ENCODE results near the gene ZBTB2. TPM values are rescaled to one million over a fixed set of nuclear protein-coding genes. Genes with fewer than 3 reads are reported as not detected.

Gene ZBTB2
- total RNA-seq, 2 donors from 2014 or later, result 5.6 to 6.0 TPM

DNA sequence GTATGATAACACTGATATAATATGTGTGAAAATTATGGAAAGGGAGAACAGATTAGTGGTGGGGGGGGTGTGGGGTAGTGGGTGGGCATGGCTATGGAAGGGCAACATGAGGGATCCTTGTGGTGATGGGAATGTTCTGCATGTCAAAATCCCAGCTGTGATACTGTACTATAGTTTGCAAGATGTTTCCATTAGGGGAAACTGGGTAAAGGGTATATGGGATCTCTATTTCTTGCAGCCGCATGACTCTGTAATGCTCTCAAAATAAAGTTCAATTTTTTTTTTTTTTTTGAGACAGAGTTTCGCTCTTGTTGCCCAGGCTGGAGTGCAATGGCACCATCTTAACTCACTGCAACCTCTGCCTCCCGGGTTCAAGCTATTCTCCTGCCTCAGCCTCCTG is 14.3 kb downstream of the ZBTB2 start:
- no peak overlapping the region for H3K4me3 ChIP-seq
- H3K9me3 ChIP-seq, result no peaks in the 10 kb centered on the region
- H3K27me3 ChIP-seq, result no peaks in the 10 kb centered on the region
- H3K4me1 ChIP-seq, result no peaks in the 10 kb centered on the region
- TF ChIP-seq POLR2A (IDR thresholded peaks at IDR 0.05), result no peak
- TF ChIP-seq, protein P1, sequence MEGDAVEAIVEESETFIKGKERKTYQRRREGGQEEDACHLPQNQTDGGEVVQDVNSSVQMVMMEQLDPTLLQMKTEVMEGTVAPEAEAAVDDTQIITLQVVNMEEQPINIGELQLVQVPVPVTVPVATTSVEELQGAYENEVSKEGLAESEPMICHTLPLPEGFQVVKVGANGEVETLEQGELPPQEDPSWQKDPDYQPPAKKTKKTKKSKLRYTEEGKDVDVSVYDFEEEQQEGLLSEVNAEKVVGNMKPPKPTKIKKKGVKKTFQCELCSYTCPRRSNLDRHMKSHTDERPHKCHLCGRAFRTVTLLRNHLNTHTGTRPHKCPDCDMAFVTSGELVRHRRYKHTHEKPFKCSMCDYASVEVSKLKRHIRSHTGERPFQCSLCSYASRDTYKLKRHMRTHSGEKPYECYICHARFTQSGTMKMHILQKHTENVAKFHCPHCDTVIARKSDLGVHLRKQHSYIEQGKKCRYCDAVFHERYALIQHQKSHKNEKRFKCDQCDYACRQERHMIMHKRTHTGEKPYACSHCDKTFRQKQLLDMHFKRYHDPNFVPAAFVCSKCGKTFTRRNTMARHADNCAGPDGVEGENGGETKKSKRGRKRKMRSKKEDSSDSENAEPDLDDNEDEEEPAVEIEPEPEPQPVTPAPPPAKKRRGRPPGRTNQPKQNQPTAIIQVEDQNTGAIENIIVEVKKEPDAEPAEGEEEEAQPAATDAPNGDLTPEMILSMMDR (IDR thresholded peaks at IDR 0.05), result no peak
- no peak for ATAC-seq
- intact Hi-C loops (cut with DNase I), result no loop called here
- H3K36me3 ChIP-seq (replicated peaks in 1 of 2; ENCODE audit: insufficient read depth in 1 of 2, low read depth in 2 of 2), result no peaks in the 10 kb centered on the region
- WGBS, 2 donors, result 82 to 93% methylated on average over 3 of the region's 3 CpGs
- no peak overlapping the region for H3K27ac ChIP-seq
- no peak for DNase-seq

DNA sequence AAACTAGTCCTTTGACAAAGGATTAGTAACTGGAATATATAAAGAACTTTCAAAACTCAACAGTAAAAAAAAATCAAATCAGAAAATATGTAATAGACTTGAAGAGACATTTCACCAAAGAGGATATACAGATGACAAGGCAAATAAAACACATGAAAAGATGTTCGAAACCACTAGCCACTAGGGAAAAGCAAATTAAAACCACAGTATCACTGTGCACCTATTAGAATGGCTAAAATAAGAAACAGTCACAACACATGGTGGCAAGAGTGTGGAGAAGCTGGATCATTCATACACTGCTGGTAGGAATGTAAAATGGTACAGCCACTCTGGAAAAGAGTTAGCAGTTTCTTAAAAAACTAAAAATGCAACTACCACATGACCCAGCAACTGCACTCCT is 14.9 kb downstream of the ZBTB2 start:
- Histone ChIP-seq H3K4me1 (no peaks in the 10 kb centered on the region), H3K27ac (no peak overlapping the region), H3K36me3 (replicated peaks in 1 of 2; ENCODE audit: insufficient read depth in 1 of 2, low read depth in 2 of 2) (no peaks in the 10 kb centered on the region), H3K27me3 (no peaks in the 10 kb centered on the region), H3K4me3 (no peak overlapping the region), H3K9me3 (no peaks in the 10 kb centered on the region)
- DNase-seq, result no peak
- ATAC-seq, result no peak
- TF ChIP-seq, protein P1 (IDR thresholded peaks at IDR 0.05), result no peak
- TF ChIP-seq POLR2A (IDR thresholded peaks at IDR 0.05), result no peak
- 88 to 92% methylated on average over 1 of the region's 1 CpG for WGBS, 2 donors
- intact Hi-C loops (cut with DNase I), result no loop called here

DNA sequence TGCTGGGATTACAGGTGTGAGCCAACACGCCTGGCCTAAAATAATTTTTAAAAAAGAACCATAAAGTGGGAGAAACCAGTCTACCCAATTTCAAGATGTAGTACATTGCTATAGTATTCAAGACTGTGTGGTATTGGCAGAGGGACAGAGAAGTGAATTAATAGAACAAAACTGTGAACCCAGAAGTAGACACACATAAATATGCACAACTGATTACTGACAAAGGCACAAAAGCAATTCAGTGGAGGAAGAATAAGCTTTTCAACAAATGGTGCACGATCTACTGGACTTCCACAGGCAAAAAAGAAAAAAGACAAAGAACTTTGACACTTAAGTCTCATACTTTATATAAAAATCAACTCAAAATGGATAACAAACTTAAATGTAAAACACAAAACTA is 15.5 kb downstream of the ZBTB2 start:
- H3K27ac ChIP-seq, result no peak overlapping the region
- ATAC-seq, result no peak
- no peaks in the 10 kb centered on the region for H3K9me3 ChIP-seq
- intact Hi-C loops (cut with DNase I), result no loop called here
- peaks cover 2% of the 10 kb centered on the region in 2 donors for H3K36me3 ChIP-seq (replicated peaks in 1 of 2; ENCODE audit: insufficient read depth in 1 of 2, low read depth in 2 of 2)
- WGBS, 2 donors, result 89 to 93% methylated on average over 2 of the region's 2 CpGs
- no peak overlapping the region for H3K4me3 ChIP-seq
- H3K27me3 ChIP-seq, result no peaks in the 10 kb centered on the region
- no peaks in the 10 kb centered on the region for H3K4me1 ChIP-seq
- DNase-seq, result no peak
- TF ChIP-seq, protein P1 (IDR thresholded peaks at IDR 0.05), result no peak
- TF ChIP-seq POLR2A (IDR thresholded peaks at IDR 0.05), result no peak

DNA sequence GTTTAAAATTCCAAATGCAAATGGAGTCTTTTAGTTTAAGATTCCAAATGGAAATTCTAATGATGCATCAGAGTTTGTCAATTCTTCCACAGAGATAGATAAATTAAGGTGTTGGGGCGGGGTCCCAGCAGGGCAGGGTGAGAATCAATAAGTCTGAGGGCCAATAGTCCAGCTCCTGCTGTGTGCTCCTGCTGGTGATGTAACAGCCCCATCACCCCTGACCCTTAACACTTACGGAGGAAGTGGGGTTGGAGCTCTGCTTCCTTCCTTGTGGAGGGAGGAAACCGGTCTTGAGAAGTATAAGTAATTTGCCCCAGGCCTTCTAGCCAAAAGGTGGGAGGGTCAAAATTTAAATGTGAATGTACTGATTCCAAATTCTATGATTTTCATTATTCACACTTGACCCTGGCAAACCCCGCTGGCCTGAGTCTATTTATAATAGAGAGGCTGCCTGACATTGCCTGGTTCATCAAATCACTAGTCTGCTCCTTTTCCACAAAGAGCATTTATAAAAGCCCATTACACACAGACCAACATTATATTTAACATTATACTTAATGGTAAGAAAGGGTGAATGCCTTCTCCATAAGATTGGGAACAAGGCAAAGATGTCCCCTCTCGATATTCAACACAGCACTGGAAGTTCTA is 17.2 kb downstream of the ZBTB2 start:
- Histone ChIP-seq H3K27ac (peak overlapping the region in 1 of 4 donors; percentile 5), H3K9me3 (no peaks in the 10 kb centered on the region), H3K4me1 (no peaks in the 10 kb centered on the region), H3K4me3 (no peak overlapping the region), H3K36me3 (replicated peaks in 1 of 2; ENCODE audit: insufficient read depth in 1 of 2, low read depth in 2 of 2) (peaks cover 3 to 5% of the 10 kb centered on the region in 2 donors), H3K27me3 (no peaks in the 10 kb centered on the region)
- TF ChIP-seq POLR2A (IDR thresholded peaks at IDR 0.05), result no peak
- WGBS, 2 donors, result 79 to 89% methylated on average over 5 of the region's 5 CpGs
- DNase-seq (peak in 1 of 4 donors; percentile 8), ATAC-seq (no peak)
- intact Hi-C loops (cut with DNase I), result no loop called here

DNA sequence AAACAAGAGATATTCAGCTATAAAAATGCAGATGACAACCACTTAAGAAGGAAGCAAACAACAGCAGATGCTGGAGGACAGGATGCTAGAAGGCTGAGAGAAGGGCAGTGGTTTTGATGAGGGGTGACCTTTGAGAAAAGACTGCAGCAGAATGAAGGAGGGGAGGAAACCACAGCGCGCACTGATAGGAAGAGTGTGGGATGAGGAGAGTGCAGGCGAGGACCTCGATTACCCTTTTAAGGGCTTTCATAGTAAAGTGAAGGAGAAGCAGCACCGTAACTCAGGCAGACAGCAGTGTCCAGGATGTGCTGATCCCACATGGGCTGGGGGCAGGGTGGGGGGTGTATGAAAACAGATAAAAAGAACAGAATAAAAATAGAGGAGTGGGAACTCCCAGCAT is 19.2 kb downstream of the ZBTB2 start:
- WGBS, 2 donors, result 74 to 89% methylated on average over 5 of the region's 5 CpGs
- intact Hi-C loops (cut with DNase I), result no loop called here
- no peaks in the 10 kb centered on the region for H3K9me3 ChIP-seq
- DNase-seq (no peak), ATAC-seq (no peak)
- TF ChIP-seq POLR2A (IDR thresholded peaks at IDR 0.05), result no peak
- TF ChIP-seq, protein P1 (IDR thresholded peaks at IDR 0.05), result no peak
- no peaks in the 10 kb centered on the region for H3K27me3 ChIP-seq
- H3K36me3 ChIP-seq (replicated peaks in 1 of 2; ENCODE audit: insufficient read depth in 1 of 2, low read depth in 2 of 2), result peaks cover 3 to 5% of the 10 kb centered on the region in 2 donors
- H3K4me3 ChIP-seq, result no peak overlapping the region
- H3K4me1 ChIP-seq, result no peaks in the 10 kb centered on the region
- no peak overlapping the region for H3K27ac ChIP-seq

All from body of pancreas (tissue), 4 donors.